Endothelial cell of umbilical vein (primary cell): ENCODE measurements around the gene BCL7A. TPM values are rescaled to one million over a fixed set of nuclear protein-coding genes. Genes with fewer than 3 reads are reported as not detected.

ENCODE experiments used
- BruUV-seq: library from RNA; stranded (reverse); fragments of 400-500 nt; replicated peaks from 2 replicates; lab custom pipeline; 2021; lab: Mats Ljungman, UMichigan
- CTCF ChIA-PET: fragments of 300-600, 350-600 bp; sonication (Branson Sonifier 250); formaldehyde crosslinking; loops from one replicate; lab custom pipeline; 2021; ENCODE audit warnings: antibody characterized with exemption, inconsistent platforms; lab: Charles Lee
- POLR2A ChIA-PET: fragments of 300-600, 350-600 bp; sonication (Branson Sonifier 250); formaldehyde crosslinking; loops from one replicate; lab custom pipeline; 2021; ENCODE audit warnings: antibody characterized with exemption, inconsistent platforms; lab: Charles Lee
- DNase-seq: peaks from one replicate; pipeline ENCODE4 v3.0.0-alpha.2; 2011; ENCODE audit warnings: low read depth, low spot score
- FAIRE-seq: peaks from 2 replicates; lab custom pipeline; 2011; peaks lifted over from hg19 to GRCh38; lab: Jason Lieb, UNC
- H2AFZ ChIP-seq: 2 replicates; pipeline ENCODE4 v1.6.0; 2012; ENCODE audit warnings: low read depth, low read length, control low read depth, inconsistent platforms
- H3K27ac ChIP-seq: 2 replicates; pipeline ENCODE4 v1.5.1; 2011; ENCODE audit warnings: low read depth, mild to moderate bottlenecking, control low read depth, low read length, moderate library complexity; ENCODE audit not compliant: insufficient read depth
- H3K27me3 ChIP-seq, 2 experiments: 2 replicates each; pipeline versions ENCODE4 v1.6.0 to v1.6.1; 2011; ENCODE audit warnings: low read length in 2 of 2, mixed read lengths in 1 of 2; ENCODE audit not compliant: control insufficient read depth in 2 of 2, insufficient read depth in 2 of 2
- H3K36me3 ChIP-seq, 2 experiments: 2 replicates in 1 of 2; 3 replicates in 1 of 2; pipeline ENCODE4 v1.5.1; 2011; ENCODE audit warnings: low read length in 2 of 2, mild to moderate bottlenecking in 1 of 2, moderate library complexity in 1 of 2; ENCODE audit not compliant: control insufficient read depth in 2 of 2, insufficient read depth in 2 of 2; ENCODE audit errors: extremely low read depth in 1 of 2
- H3K4me1 ChIP-seq: 3 replicates; pipeline ENCODE4 v1.5.1; 2011; ENCODE audit warnings: mild to moderate bottlenecking, low read length; ENCODE audit not compliant: control insufficient read depth, insufficient read depth; ENCODE audit errors: extremely low read depth
- H3K4me2 ChIP-seq: 2 replicates; pipeline ENCODE4 v1.6.1; 2011; ENCODE audit warnings: low read length, control low read depth, mixed read lengths; ENCODE audit not compliant: insufficient read depth
- H3K4me3 ChIP-seq, 3 experiments: fragments of 200-600 bp in 1 of 3; sonication (generic), shearing (Covaris generic) in 1 of 3; replicated peaks in 1 of 3; 2 replicates each; pipeline ENCODE4 v1.5.1; 2011 to 2016; ENCODE audit warnings: control low read depth in 3 of 3, low read length in 3 of 3, mild to moderate bottlenecking in 2 of 3, inconsistent platforms in 1 of 3, low read depth in 1 of 3, moderate library complexity in 1 of 3; ENCODE audit not compliant: insufficient read depth in 1 of 3
- H3K79me2 ChIP-seq: 2 replicates; pipeline ENCODE4 v1.6.0; 2012; ENCODE audit warnings: low read length, inconsistent platforms; ENCODE audit not compliant: control insufficient read depth, insufficient read depth
- H3K9ac ChIP-seq: replicated peaks from 2 replicates; pipeline ENCODE3; 2011; ENCODE audit warnings: low read length, control low read depth; ENCODE audit not compliant: insufficient read depth; ENCODE audit errors: extremely low read depth
- H3K9me1 ChIP-seq: replicated peaks from 3 replicates; pipeline ENCODE4 v1.6.0; 2011; ENCODE audit warnings: mild to moderate bottlenecking, low read length; ENCODE audit not compliant: control insufficient read depth, insufficient read depth; ENCODE audit errors: extremely low read depth
- H3K9me3 ChIP-seq: replicated peaks from 2 replicates; pipeline ENCODE4 v1.5.1; 2012; ENCODE audit warnings: low read length, inconsistent platforms; ENCODE audit not compliant: control insufficient read depth, insufficient read depth
- H4K20me1 ChIP-seq: replicated peaks from 2 replicates; pipeline ENCODE3; 2011; ENCODE audit warnings: mild to moderate bottlenecking, low read length; ENCODE audit not compliant: control insufficient read depth, insufficient read depth; ENCODE audit errors: extremely low read depth
- EZH2 ChIP-seq: IDR thresholded peaks from 2 replicates; pipeline ENCODE4 v1.6.1; 2012; ENCODE audit warnings: borderline replicate concordance, low read depth, mild to moderate bottlenecking, moderate library complexity, low read length, inconsistent platforms; ENCODE audit not compliant: severe bottlenecking
- GATA2 ChIP-seq: IDR thresholded peaks from 2 replicates; pipeline ENCODE4 v1.7.0; 2011; ENCODE audit warnings: low read depth, mild to moderate bottlenecking, moderate library complexity, mixed read lengths, low read length; ENCODE audit not compliant: insufficient read length, insufficient read depth
- JUN ChIP-seq: IDR thresholded peaks from 2 replicates; pipeline ENCODE4 v1.6.1; 2011; ENCODE audit warnings: borderline replicate concordance, low read depth; ENCODE audit not compliant: insufficient read length, insufficient read depth
- MAX ChIP-seq: IDR thresholded peaks from 2 replicates; pipeline ENCODE4 v1.6.1; 2011; ENCODE audit not compliant: insufficient read depth, insufficient read length
- MYC ChIP-seq: IDR thresholded peaks from one replicate; pipeline ENCODE4 v1.6.1; 2011; ENCODE audit warnings: mild to moderate bottlenecking, low read depth, low read length
- POLR2A ChIP-seq: IDR thresholded peaks from 2 replicates; pipeline ENCODE4 v1.6.1; 2012; ENCODE audit warnings: low read depth, mild to moderate bottlenecking, control low read depth, low read length
- POLR2AphosphoS5 ChIP-seq: IDR thresholded peaks from 2 replicates; pipeline ENCODE4 v1.6.1; 2012; ENCODE audit warnings: low read depth, mild to moderate bottlenecking, control low read depth, low read length, moderate library complexity; ENCODE audit not compliant: insufficient read depth
- dilution Hi-C: fragments of 300-500 bp; cut with MboI; formaldehyde crosslinking; loops from one replicate; pipeline ENCODE4 v1.15.0; 2019; ENCODE audit warnings: low sequenced_read_pairs; ENCODE audit not compliant: extremely low pct_ligation_motif_present
- intact Hi-C: fragments of 100-400 bp; cut with micrococcal nuclease; formaldehyde crosslinking; loops from one replicate; pipeline ENCODE4 v1.10.0; 2022
- polyA plus RNA-seq, 4 experiments: library from polyadenylated mRNA; depleted of rRNA in 3 of 4; stranded (reverse) in 3 of 4; unstranded in 1 of 4; fragments of >200 nt; gene quantifications; 2 replicates each; pipeline versions ENCODE4 v1.2.1 to v1.2.3, GENCODE V29; 2011 to 2012; ENCODE audit warnings: missing spikeins in 1 of 4
- total RNA-seq: library from RNA; stranded (reverse); gene quantifications from 2 replicates; pipeline ENCODE4 v1.2.3, GENCODE V29; 2021
- TF ChIP-seq, protein P1 (sequence below), 2 donors: IDR thresholded peaks; 1 replicate in 1 of 2; 2 replicates in 1 of 2; pipeline ENCODE4 v1.5.1; 2011; ENCODE audit warnings: low read length in 2 of 2, mild to moderate bottlenecking in 2 of 2, moderate library complexity in 2 of 2, control low read depth in 1 of 2, inconsistent platforms in 1 of 2, low read depth in 1 of 2; ENCODE audit not compliant: insufficient read depth in 1 of 2; ENCODE audit errors: extremely low read depth in 1 of 2

Gene BCL7A
- total and polyA plus RNA-seq, 2 donors (not counting 3 experiments of a cell fraction or from before 2014, with no cell fraction given), result 9.7 to 11.1 TPM

DNA sequence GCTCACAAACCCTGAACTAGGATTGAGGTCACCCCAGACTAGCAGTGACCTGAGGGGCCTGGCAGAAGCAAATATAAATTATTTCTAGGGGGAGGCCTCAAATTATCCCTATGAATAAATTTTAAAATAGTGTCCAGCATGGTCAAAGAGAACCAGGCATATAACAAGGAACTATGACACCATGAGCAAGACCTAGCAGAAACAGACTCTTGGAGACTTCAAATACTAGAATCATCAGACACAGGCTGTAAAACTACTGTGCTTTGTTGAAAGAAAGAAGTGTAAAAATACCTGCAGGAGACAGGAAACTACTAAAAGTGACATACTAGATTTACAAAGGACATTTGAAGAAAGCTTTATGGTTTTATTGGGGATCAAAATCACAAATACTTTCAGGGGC, 3.2 kb upstream of the BCL7A start:
- intact Hi-C loops, result no loop called here
- DNase-seq (no peak), FAIRE-seq (no peak)
- no peaks in the 10 kb centered on the region for H4K20me1 ChIP-seq
- dilution Hi-C loops, result no loop called here
- no TSS peak for BruUV-seq
- no peak overlapping the region for H3K4me2 ChIP-seq
- no peak overlapping the region for H3K4me3 ChIP-seq
- no peaks in the 10 kb centered on the region for H3K9me3 ChIP-seq
- H3K79me2 ChIP-seq, result peaks cover 2% of the 10 kb centered on the region
- H3K27me3 ChIP-seq, result no peaks in the 10 kb centered on the region
- H3K9me1 ChIP-seq, result no peaks in the 10 kb centered on the region
- no peaks in the 10 kb centered on the region for H3K36me3 ChIP-seq
- H3K9ac ChIP-seq, result no peak overlapping the region
- H2AFZ ChIP-seq, result no peak overlapping the region
- ChIA-PET CTCF (interaction anchor here (1.2 kb wide), 1 partner anchor 15 kb away, joined by 3 read pairs; no protein-coding TSS in a partner anchor), POLR2A (no interaction called here)
- no peak overlapping the region for H3K27ac ChIP-seq
- TF ChIP-seq MYC, result no peak
- TF ChIP-seq POLR2A, result no peak
- no peak for TF ChIP-seq GATA2
- TF ChIP-seq POLR2AphosphoS5, result no peak
- no peak for TF ChIP-seq EZH2
- H3K4me1 ChIP-seq, result peaks cover 12% of the 10 kb centered on the region

DNA sequence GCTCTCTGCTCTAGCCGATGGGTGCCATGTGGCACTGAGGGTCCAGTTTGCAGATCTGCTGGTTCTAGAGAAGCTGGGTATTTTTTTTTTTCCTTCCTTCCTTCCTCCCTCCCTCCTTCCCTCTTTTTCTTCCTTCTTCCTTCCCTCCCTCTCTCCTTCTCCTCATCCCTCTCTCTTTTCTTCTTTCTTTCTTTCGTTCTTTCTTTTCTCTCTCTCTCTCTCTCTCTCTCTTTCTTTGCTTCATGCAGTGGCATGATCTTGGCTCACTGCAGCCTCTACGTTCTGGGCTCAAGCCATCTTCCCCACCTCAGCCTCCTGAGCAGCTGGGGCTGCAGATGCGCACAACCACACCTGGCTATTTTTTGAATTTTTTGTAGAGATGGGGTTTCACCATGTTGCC, 2.7 kb upstream of the BCL7A start:
- Histone ChIP-seq H4K20me1 (no peaks in the 10 kb centered on the region), H3K9me3 (no peaks in the 10 kb centered on the region), H3K4me2 (no peak overlapping the region), H3K9me1 (no peaks in the 10 kb centered on the region), H3K4me3 (no peak overlapping the region), H3K36me3 (no peaks in the 10 kb centered on the region), H3K4me1 (peaks cover 17% of the 10 kb centered on the region), H3K79me2 (peaks cover 5% of the 10 kb centered on the region), H2AFZ (no peak overlapping the region), H3K27me3 (no peaks in the 10 kb centered on the region), H3K27ac (no peak overlapping the region), H3K9ac (no peak overlapping the region)
- POLR2A ChIA-PET, result no interaction called here
- TF ChIP-seq POLR2AphosphoS5 (no peak), JUN (no peak), POLR2A (no peak), GATA2 (no peak), EZH2 (no peak), MAX (no peak), MYC (no peak)
- TF ChIP-seq, protein P1, sequence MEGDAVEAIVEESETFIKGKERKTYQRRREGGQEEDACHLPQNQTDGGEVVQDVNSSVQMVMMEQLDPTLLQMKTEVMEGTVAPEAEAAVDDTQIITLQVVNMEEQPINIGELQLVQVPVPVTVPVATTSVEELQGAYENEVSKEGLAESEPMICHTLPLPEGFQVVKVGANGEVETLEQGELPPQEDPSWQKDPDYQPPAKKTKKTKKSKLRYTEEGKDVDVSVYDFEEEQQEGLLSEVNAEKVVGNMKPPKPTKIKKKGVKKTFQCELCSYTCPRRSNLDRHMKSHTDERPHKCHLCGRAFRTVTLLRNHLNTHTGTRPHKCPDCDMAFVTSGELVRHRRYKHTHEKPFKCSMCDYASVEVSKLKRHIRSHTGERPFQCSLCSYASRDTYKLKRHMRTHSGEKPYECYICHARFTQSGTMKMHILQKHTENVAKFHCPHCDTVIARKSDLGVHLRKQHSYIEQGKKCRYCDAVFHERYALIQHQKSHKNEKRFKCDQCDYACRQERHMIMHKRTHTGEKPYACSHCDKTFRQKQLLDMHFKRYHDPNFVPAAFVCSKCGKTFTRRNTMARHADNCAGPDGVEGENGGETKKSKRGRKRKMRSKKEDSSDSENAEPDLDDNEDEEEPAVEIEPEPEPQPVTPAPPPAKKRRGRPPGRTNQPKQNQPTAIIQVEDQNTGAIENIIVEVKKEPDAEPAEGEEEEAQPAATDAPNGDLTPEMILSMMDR (IDR thresholded peaks at IDR 0.05; ENCODE audit: extremely low read depth in 1 of 2, insufficient read depth in 1 of 2, low read depth in 1 of 2, low read length in 2 of 2), result no peak
- FAIRE-seq (no peak), DNase-seq (no peak)
- CTCF ChIA-PET, result no interaction called here
- dilution Hi-C loops, result no loop called here
- no TSS peak for BruUV-seq
- intact Hi-C loops, result no loop called here
